ENCODE results near the gene TMEM239.

TMEM239 gene

GRCh38 chr20:2794866-2795447, 21.2 kb upstream of the TMEM239 start:
- no peak overlapping the region for H3K27ac Mint-ChIP-seq (ENCODE audit: low read depth)
- peaks cover 13% of the 10 kb centered on the region for H3K4me1 Mint-ChIP-seq
- peaks cover 96% of the 10 kb centered on the region for H3K27me3 Mint-ChIP-seq

GRCh38 chr20:2795451-2795850, 20.7 kb upstream of the TMEM239 start:
- H3K9me3 Mint-ChIP-seq = no peaks in the 10 kb centered on the region
- DNase-seq (ENCODE audit: low spot score in 2 of 2) = no peak
- no peak overlapping the region for H3K4me3 Mint-ChIP-seq
- no peak overlapping the region for H3K27ac Mint-ChIP-seq (ENCODE audit: low read depth)
- no peak for ATAC-seq (replicated peaks; ENCODE audit: extremely low read depth, poor library complexity, severe bottlenecking)
- H3K36me3 Mint-ChIP-seq (ENCODE audit: insufficient read depth) = no peaks in the 10 kb centered on the region
- peaks cover 96% of the 10 kb centered on the region for H3K27me3 Mint-ChIP-seq
- peaks cover 17% of the 10 kb centered on the region for H3K4me1 Mint-ChIP-seq

More at GRCh38 chr20:2794866-2795447, 21.2 kb upstream of the TMEM239 start:
- no peaks in the 10 kb centered on the region for H3K36me3 Mint-ChIP-seq (ENCODE audit: insufficient read depth)
- no peak overlapping the region for H3K4me3 Mint-ChIP-seq
- ATAC-seq (replicated peaks; ENCODE audit: extremely low read depth, poor library complexity, severe bottlenecking) = no peak
- no peaks in the 10 kb centered on the region for H3K9me3 Mint-ChIP-seq
- DNase-seq (ENCODE audit: low spot score in 2 of 2) = no peak

DNA sequence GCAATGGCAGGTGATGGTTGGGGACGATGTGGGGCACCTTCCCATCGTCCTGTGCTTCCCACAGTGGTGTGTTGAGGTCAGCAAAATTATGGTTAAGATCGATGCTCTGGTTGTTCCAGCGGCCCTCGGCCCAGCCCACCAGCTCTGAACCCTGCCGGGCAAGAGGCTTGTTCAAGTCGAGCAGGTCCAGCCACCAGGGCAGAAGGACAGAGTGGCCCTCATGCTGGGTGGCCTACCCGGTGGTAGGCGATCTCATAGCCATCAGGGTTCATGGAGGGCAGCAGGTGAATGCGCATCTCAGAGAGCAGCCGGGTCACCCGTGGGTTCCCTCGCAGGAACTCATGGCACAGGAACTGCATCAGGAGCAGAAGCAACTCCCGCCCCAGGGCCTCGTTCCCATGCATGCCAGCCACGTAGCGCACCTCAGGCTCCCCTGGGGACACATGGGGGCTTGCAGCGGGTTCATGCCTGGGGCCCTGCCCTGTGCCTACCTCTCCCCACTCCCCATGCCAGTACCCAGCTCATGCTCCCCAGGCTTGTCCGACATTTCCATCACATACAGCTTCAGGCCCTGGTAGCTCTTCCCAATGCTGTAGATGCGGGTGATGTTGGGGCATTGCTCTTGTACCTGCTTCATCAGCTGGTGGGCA, 20.0 kb upstream of the TMEM239 start:
- DNase-seq (ENCODE audit: low spot score in 2 of 2) = no peak
- Mint-ChIP-seq H3K9me3 (no peaks in the 10 kb centered on the region), H3K27me3 (peaks cover 96% of the 10 kb centered on the region), H3K36me3 (ENCODE audit: insufficient read depth) (no peaks in the 10 kb centered on the region), H3K27ac (ENCODE audit: low read depth) (no peak overlapping the region), H3K4me3 (no peak overlapping the region), H3K4me1 (peaks cover 23% of the 10 kb centered on the region)
- no peak for ATAC-seq (replicated peaks; ENCODE audit: extremely low read depth, poor library complexity, severe bottlenecking)

DNA sequence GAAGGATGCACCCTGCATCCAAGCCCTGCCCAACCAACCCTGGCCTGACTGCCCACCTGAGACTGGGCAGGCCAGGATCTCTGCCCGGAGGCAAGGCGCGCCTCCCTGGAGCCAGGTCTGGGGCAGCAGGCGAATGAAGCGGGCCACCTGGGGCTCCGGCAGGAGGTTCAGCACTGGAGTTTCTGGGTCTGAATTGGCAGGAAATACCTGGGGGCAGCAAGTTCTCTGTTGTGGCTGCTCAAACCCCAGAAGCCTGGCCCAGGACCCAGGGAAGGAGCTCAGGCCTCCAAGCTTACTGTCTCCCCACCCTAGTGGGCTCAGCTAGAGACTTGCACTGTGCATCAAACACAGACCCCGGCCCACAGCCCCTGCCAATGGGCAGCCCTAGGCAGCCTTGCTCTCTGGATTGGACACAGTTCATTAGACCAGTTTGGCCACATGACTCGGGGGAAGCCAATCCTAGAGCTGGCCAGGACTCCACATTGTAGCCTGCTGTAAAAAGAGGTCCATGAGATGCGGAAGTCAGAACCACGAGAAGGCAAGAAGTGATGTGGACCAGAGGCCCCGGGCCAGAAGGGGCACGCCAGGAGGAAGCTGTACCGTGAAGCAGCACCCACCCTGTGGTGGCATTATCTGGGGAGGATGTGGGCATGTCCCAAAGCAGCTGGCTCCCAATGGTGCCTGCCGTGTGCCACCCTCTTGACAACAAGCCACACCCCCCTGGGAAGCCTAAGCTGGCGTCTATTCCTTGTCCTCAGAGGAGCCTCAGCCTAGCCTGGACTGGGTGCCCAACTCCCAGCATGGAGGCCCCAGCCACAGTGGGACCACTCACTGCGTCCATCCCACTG, 18.8 kb upstream of the TMEM239 start:
- peaks cover 96% of the 10 kb centered on the region for H3K27me3 Mint-ChIP-seq
- H3K9me3 Mint-ChIP-seq = no peaks in the 10 kb centered on the region
- H3K4me3 Mint-ChIP-seq = no peak overlapping the region
- peaks cover 29% of the 10 kb centered on the region for H3K4me1 Mint-ChIP-seq
- ATAC-seq (replicated peaks; ENCODE audit: extremely low read depth, poor library complexity, severe bottlenecking) = no peak
- H3K27ac Mint-ChIP-seq (ENCODE audit: low read depth) = no peak overlapping the region
- H3K36me3 Mint-ChIP-seq (ENCODE audit: insufficient read depth) = no peaks in the 10 kb centered on the region
- no peak for DNase-seq (ENCODE audit: low spot score in 2 of 2)

GRCh38 chr20:2798095-2798805, 17.9 kb upstream of the TMEM239 start:
- Mint-ChIP-seq H3K4me3 (no peak overlapping the region), H3K4me1 (peaks cover 29% of the 10 kb centered on the region), H3K36me3 (ENCODE audit: insufficient read depth) (no peaks in the 10 kb centered on the region), H3K27me3 (peaks cover 94% of the 10 kb centered on the region), H3K9me3 (no peaks in the 10 kb centered on the region), H3K27ac (ENCODE audit: low read depth) (no peak overlapping the region)
- DNase-seq (ENCODE audit: low spot score in 2 of 2) (no peak), ATAC-seq (replicated peaks; ENCODE audit: extremely low read depth, poor library complexity, severe bottlenecking) (no peak)

- no peak for ATAC-seq (replicated peaks; ENCODE audit: extremely low read depth, poor library complexity, severe bottlenecking)
- Mint-ChIP-seq H3K36me3 (ENCODE audit: insufficient read depth) (no peaks in the 10 kb centered on the region), H3K27ac (ENCODE audit: low read depth) (no peak overlapping the region), H3K9me3 (no peaks in the 10 kb centered on the region), H3K4me3 (peak overlapping the region; percentile 80), H3K4me1 (peaks cover 29% of the 10 kb centered on the region), H3K27me3 (peaks cover 92% of the 10 kb centered on the region)
- no peak for DNase-seq (ENCODE audit: low spot score in 2 of 2)
Measured at GRCh38 chr20:2798814-2799213, 17.4 kb upstream of the TMEM239 start.

- no peaks in the 10 kb centered on the region for H3K9me3 Mint-ChIP-seq
- DNase-seq (ENCODE audit: low spot score in 2 of 2) = no peak
- H3K27ac Mint-ChIP-seq (ENCODE audit: low read depth) = peak overlapping the region; percentile 35
- peak overlapping the region; percentile 80 for H3K4me3 Mint-ChIP-seq
- H3K4me1 Mint-ChIP-seq = peaks cover 29% of the 10 kb centered on the region
- H3K27me3 Mint-ChIP-seq = peaks cover 92% of the 10 kb centered on the region
- H3K36me3 Mint-ChIP-seq (ENCODE audit: insufficient read depth) = no peaks in the 10 kb centered on the region
- no peak for ATAC-seq (replicated peaks; ENCODE audit: extremely low read depth, poor library complexity, severe bottlenecking)
Measured at GRCh38 chr20:2799271-2799670, 16.9 kb upstream of the TMEM239 start.

DNA sequence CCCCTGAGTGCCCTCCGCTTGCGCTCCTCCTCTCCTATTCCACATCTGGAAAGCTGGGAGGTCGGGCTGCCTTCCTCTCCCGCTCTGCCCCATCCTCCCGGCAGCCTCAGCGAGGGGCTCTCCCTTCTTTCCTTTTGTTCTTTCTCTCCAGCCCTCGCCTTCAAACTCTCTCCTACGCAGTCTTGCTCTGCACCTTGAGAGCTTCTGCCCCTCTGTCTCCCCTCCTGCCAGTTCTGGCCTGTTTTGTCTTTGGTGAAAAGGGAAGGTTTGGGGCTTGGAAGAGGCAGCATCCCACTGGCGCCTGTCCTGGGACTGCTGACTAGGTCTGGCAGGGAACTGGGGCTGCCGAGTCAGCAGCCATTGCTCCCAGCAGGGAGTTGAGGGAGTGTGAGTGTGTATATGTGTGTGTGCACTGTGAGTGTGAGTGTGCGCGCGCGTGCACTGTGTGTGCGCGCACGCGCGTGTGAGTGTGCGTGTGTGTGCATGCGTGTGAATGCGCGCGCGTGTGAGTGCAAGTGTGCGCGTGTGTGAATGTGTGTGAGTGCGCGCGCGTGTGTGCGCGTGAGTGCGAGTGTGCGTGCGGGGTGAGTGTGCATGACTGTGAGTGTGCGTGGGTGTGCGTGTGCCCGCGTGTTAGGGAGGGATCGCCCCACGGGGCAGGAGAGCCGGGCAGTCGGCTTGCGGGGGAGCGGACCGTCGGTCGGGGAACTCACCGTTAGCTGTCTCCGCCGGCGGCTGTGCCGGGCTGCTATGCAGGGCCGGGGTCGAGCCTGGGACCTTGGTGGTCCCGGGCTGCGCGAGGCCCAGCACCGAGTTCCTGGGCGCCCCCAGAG, 16.3 kb upstream of the TMEM239 start:
- H3K27ac Mint-ChIP-seq (ENCODE audit: low read depth) = peak overlapping the region; percentile 35
- peak overlapping the region; percentile 80 for H3K4me3 Mint-ChIP-seq
- H3K4me1 Mint-ChIP-seq = peaks cover 29% of the 10 kb centered on the region
- no peaks in the 10 kb centered on the region for H3K9me3 Mint-ChIP-seq
- no peak for ATAC-seq (replicated peaks; ENCODE audit: extremely low read depth, poor library complexity, severe bottlenecking)
- no peaks in the 10 kb centered on the region for H3K36me3 Mint-ChIP-seq (ENCODE audit: insufficient read depth)
- no peak for DNase-seq (ENCODE audit: low spot score in 2 of 2)
- H3K27me3 Mint-ChIP-seq = peaks cover 90% of the 10 kb centered on the region

GRCh38 chr20:2800521-2801285, 15.5 kb upstream of the TMEM239 start, which contains the start of gene CPXM1:
Gene CPXM1 (minus strand): TSS chr20:2800627. CDS start chr20:2800572, 55 bp downstream.
- Mint-ChIP-seq H3K36me3 (ENCODE audit: insufficient read depth) (no peaks in the 10 kb centered on the region), H3K4me1 (peaks cover 29% of the 10 kb centered on the region), H3K27ac (ENCODE audit: low read depth) (peak within 1 kb of the TSS; percentile 35), H3K4me3 (peak within 1 kb of the TSS; percentile 80), H3K27me3 (peaks cover 93% of the 10 kb centered on the region), H3K9me3 (no peaks in the 10 kb centered on the region)
- ATAC-seq (replicated peaks; ENCODE audit: extremely low read depth, poor library complexity, severe bottlenecking) = no peak
- DNase-seq (ENCODE audit: low spot score in 2 of 2) = no peak

DNA sequence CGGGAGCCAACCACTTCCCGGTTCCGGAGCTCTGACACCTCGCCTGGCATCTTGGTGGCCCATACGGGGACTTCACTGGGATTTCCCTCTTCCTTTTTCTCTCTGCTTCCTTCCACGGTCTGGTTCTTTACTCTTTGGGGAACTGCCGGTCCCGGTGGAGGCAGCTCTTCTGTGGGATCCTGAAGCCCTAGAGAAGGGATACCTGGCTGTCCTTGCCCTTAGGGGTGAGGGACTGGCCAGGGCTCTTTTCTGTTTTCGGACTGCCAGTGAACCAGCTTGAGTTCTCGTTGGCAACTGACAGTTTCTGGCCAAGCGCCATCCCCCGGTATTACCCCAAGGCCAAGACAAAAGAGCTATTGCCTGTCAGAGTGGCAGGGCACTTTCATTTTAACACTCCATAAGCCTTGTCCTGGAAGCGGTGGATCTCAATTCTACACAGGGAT, 14.9 kb upstream of the TMEM239 start:
- Mint-ChIP-seq H3K27ac (ENCODE audit: low read depth) (no peak overlapping the region), H3K9me3 (no peaks in the 10 kb centered on the region), H3K4me3 (peak overlapping the region; percentile 69), H3K36me3 (ENCODE audit: insufficient read depth) (no peaks in the 10 kb centered on the region), H3K4me1 (peaks cover 29% of the 10 kb centered on the region), H3K27me3 (peaks cover 93% of the 10 kb centered on the region)
- no peak for DNase-seq (ENCODE audit: low spot score in 2 of 2)
- ATAC-seq (replicated peaks; ENCODE audit: extremely low read depth, poor library complexity, severe bottlenecking) = no peak

DNA sequence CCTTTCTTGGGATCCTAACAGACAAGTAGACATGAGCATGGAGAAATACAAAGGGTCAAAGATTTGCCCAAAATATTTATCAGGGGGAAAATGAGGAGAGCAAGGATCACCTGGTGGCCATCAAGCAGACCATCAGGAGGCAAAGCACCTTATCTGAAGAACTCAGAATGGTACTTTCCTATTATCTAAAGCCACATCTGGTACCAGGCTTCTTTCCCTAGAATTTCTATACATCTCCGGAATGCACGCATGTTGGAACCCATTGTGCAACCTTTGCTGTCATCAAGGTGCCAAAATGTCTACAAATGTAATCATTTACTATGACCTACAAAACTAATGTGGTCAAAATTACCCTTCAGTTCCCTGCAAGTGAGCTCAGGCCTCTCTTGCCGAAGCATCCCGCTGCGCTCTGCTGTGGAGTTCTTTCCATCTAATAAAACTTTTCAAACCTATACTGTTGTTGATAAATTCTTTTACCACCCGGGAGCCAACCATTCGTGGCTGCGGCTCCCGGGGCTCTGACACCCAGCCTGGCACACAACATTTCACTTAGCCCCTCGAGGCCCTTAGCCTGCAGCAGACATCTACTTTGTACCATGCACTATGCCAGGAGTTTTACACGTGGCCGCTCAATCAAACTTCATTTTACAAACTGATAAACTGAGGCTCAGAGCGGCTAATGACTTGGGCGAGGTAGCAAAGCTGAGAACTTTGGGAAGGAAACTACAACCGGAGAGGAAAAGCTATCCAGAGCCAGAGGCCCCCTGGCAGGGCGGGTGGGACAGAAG, 11.9 kb upstream of the TMEM239 start:
- no peak overlapping the region for H3K4me3 Mint-ChIP-seq
- ATAC-seq (replicated peaks; ENCODE audit: extremely low read depth, poor library complexity, severe bottlenecking) (no peak), DNase-seq (ENCODE audit: low spot score in 2 of 2) (no peak)
- H3K36me3 Mint-ChIP-seq (ENCODE audit: insufficient read depth) = no peaks in the 10 kb centered on the region
- peaks cover 27% of the 10 kb centered on the region for H3K4me1 Mint-ChIP-seq
- no peaks in the 10 kb centered on the region for H3K9me3 Mint-ChIP-seq
- peaks cover 91% of the 10 kb centered on the region for H3K27me3 Mint-ChIP-seq
- no peak overlapping the region for H3K27ac Mint-ChIP-seq (ENCODE audit: low read depth)

Data from central memory CD8-positive, alpha-beta T cell (primary cell).